Lower leg skin (tissue), 4 donors: ENCODE results near the gene CD302. TPM values are rescaled to one million over a fixed set of nuclear protein-coding genes. Genes with fewer than 3 reads are reported as not detected.

Source experiments
- DNase-seq, 2 donors: peaks; one replicate each; pipeline ENCODE4 v3.0.0-alpha.2; 2019; ENCODE audit warnings: low spot score in 2 of 2
- H3K4me3 ChIP-seq: fragments of 200-600 bp; sonication (generic); 2 replicates; pipeline ENCODE4 v1.5.1; 2017; ENCODE audit warnings: mild to moderate bottlenecking, low read depth; ENCODE audit not compliant: poor library complexity, severe bottlenecking
- CTCF ChIP-seq, 3 donors: fragments of 450-650 bp; IDR thresholded peaks; one replicate each; pipeline ENCODE4 v1.5.1; 2016; ENCODE audit warnings: antibody characterized with exemption in 3 of 3, mild to moderate bottlenecking in 3 of 3, moderate library complexity in 2 of 3
- POLR2A ChIP-seq, 2 donors: fragments of 450-650 bp; IDR thresholded peaks; one replicate each; pipeline ENCODE4 v1.6.1; 2016 to 2017; ENCODE audit warnings: antibody characterized with exemption in 2 of 2, mild to moderate bottlenecking in 1 of 2, moderate library complexity in 1 of 2
- WGBS, 2 donors: methylation state at CpG; one replicate each; pipeline ENCODE4 v1.1.5; 2018; 5-methylcytosine and 5-hydroxymethylcytosine counted together
- intact Hi-C: fragments of 100-400 bp; cut with DNase I; formaldehyde crosslinking; loops from one replicate; pipeline ENCODE4 v1.15.0; 2023; ENCODE audit warnings: low total_unique reads
- total RNA-seq, 4 donors: library from RNA; depleted of rRNA; stranded (reverse); fragments of >200 nt; gene quantifications; one replicate each; pipeline ENCODE4 v1.1.0, GENCODE V29; 2016

Gene CD302
- total RNA-seq, 4 donors from 2014 or later = 10.2 to 24.8 (median 18.8) TPM

GRCh38 chr2:159744363-159744762 is 53.6 kb downstream of the CD302 start:
- intact Hi-C loops = no loop called here
- WGBS, 2 donors = 74 to 75% methylated on average over 3 of the region's 3 CpGs
- TF ChIP-seq POLR2A (IDR thresholded peaks at IDR 0.05) (no peak), CTCF (IDR thresholded peaks at IDR 0.05) (no peak)

GRCh38 chr2:159742846-159743245 is 55.2 kb downstream of the CD302 start:
- H3K4me3 ChIP-seq = no peak overlapping the region
- 90 to 93% methylated on average over 6 of the region's 6 CpGs for WGBS, 2 donors
- intact Hi-C loops = no loop called here
- TF ChIP-seq POLR2A (IDR thresholded peaks at IDR 0.05) (no peak), CTCF (IDR thresholded peaks at IDR 0.05) (no peak)
- no peak for DNase-seq

More at GRCh38 chr2:159744363-159744762, 53.6 kb downstream of the CD302 start:
- no peak for DNase-seq
- no peak overlapping the region for H3K4me3 ChIP-seq

GRCh38 chr2:159738509-159739390 is 59.3 kb downstream of the CD302 start:
- WGBS, 2 donors = 91 to 94% methylated on average over 14 to 15 of the region's 15 CpGs
- intact Hi-C loops = no loop called here
- DNase-seq = no peak
- no peak for TF ChIP-seq POLR2A (IDR thresholded peaks at IDR 0.05)
- TF ChIP-seq CTCF (IDR thresholded peaks at IDR 0.05) = no peak
- no peak overlapping the region for H3K4me3 ChIP-seq

- intact Hi-C loops = no loop called here
- 93 to 97% methylated on average over 11 of the region's 11 CpGs for WGBS, 2 donors
- no peak overlapping the region for H3K4me3 ChIP-seq
- TF ChIP-seq CTCF (IDR thresholded peaks at IDR 0.05) = no peak
- DNase-seq = no peak
These were observed 60.1 kb downstream of the CD302 start for GRCh38 chr2:159737917-159738296.

- TF ChIP-seq POLR2A (IDR thresholded peaks at IDR 0.05) = no peak
- TF ChIP-seq CTCF (IDR thresholded peaks at IDR 0.05) = no peak
- 100% methylated on average over 1 of the region's 1 CpG for WGBS, 2 donors
- no peak for DNase-seq
- no peak overlapping the region for H3K4me3 ChIP-seq
- intact Hi-C loops = no loop called here
These were observed 60.6 kb downstream of the CD302 start for GRCh38 chr2:159737292-159737916.
